Osteocyte (in vitro differentiated cells): ENCODE results near the gene NRXN3. TPM values are rescaled to one million over a fixed set of nuclear protein-coding genes. Genes with fewer than 3 reads are reported as not detected.

ENCODE experiments used
- DNase-seq: peaks from one replicate; pipeline ENCODE4 v3.0.0; 2021; ENCODE audit warnings: mixed read lengths; ENCODE audit not compliant: unreplicated experiment; ENCODE audit errors: extremely low spot score
- H3K27ac Mint-ChIP-seq: one replicate; pipeline ENCODE4 v1.8.0; 2021; ENCODE audit warnings: mild to moderate bottlenecking, mixed read lengths; ENCODE audit not compliant: unreplicated experiment
- H3K27me3 Mint-ChIP-seq: one replicate; pipeline ENCODE4 v1.8.0; 2021; ENCODE audit warnings: mixed read lengths; ENCODE audit not compliant: unreplicated experiment
- H3K36me3 Mint-ChIP-seq: one replicate; pipeline ENCODE4 v1.8.0; 2021; ENCODE audit warnings: mixed read lengths; ENCODE audit not compliant: unreplicated experiment
- H3K4me1 Mint-ChIP-seq: one replicate; pipeline ENCODE4 v1.8.0; 2021; ENCODE audit warnings: mixed read lengths; ENCODE audit not compliant: unreplicated experiment
- H3K4me3 Mint-ChIP-seq: one replicate; pipeline ENCODE4 v1.8.0; 2021; ENCODE audit warnings: mild to moderate bottlenecking, moderate library complexity, mixed read lengths; ENCODE audit not compliant: unreplicated experiment
- H3K9me3 Mint-ChIP-seq: one replicate; pipeline ENCODE4 v1.8.0; 2021; ENCODE audit warnings: mixed read lengths; ENCODE audit not compliant: unreplicated experiment
- total RNA-seq: library from RNA; stranded (reverse); gene quantifications from 2 replicates; pipeline ENCODE4 v1.2.1, GENCODE V29; 2021
- TF ChIP-seq, protein P1 (sequence below): fragments of 200-600 bp; sonication (generic); IDR thresholded peaks from 2 replicates; pipeline ENCODE4 v1.5.0; 2021; ENCODE audit warnings: antibody characterized with exemption, mild to moderate bottlenecking, moderate library complexity

NRXN3 gene
- total RNA-seq, 1 donor from 2014 or later, result 26.5 TPM

DNA sequence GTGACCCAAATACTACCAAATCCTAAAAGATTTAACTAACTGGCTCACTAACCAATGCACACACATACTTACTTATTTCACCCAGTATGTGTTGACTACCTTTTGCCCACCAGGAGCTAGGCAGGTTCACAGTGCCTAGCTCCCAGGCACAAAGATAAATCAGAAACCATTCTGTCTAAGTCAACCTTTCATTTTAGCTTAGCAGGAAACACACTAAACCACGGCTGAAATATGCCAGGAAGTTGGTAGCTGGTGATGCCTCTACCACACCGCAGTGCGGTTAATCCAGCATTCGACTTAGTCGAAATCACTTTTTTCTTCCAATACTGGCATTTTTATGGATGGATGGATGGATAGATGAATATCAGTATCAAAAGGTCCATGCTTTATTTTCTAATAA lies 1443.5 kb downstream of the NRXN3 start:
- no peak for DNase-seq
- Mint-ChIP-seq H3K27ac (no peak overlapping the region), H3K9me3 (peaks cover 6% of the 10 kb centered on the region), H3K27me3 (no peaks in the 10 kb centered on the region), H3K4me1 (no peaks in the 10 kb centered on the region), H3K4me3 (no peak overlapping the region), H3K36me3 (no peaks in the 10 kb centered on the region)
- TF ChIP-seq, protein P1, sequence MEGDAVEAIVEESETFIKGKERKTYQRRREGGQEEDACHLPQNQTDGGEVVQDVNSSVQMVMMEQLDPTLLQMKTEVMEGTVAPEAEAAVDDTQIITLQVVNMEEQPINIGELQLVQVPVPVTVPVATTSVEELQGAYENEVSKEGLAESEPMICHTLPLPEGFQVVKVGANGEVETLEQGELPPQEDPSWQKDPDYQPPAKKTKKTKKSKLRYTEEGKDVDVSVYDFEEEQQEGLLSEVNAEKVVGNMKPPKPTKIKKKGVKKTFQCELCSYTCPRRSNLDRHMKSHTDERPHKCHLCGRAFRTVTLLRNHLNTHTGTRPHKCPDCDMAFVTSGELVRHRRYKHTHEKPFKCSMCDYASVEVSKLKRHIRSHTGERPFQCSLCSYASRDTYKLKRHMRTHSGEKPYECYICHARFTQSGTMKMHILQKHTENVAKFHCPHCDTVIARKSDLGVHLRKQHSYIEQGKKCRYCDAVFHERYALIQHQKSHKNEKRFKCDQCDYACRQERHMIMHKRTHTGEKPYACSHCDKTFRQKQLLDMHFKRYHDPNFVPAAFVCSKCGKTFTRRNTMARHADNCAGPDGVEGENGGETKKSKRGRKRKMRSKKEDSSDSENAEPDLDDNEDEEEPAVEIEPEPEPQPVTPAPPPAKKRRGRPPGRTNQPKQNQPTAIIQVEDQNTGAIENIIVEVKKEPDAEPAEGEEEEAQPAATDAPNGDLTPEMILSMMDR, result no peak

- H3K4me1 Mint-ChIP-seq, result no peaks in the 10 kb centered on the region
- no peaks in the 10 kb centered on the region for H3K36me3 Mint-ChIP-seq
- no peak for DNase-seq
- TF ChIP-seq, protein P1, result no peak
- H3K9me3 Mint-ChIP-seq, result peaks cover 6% of the 10 kb centered on the region
- no peak overlapping the region for H3K4me3 Mint-ChIP-seq
- H3K27ac Mint-ChIP-seq, result no peak overlapping the region
- H3K27me3 Mint-ChIP-seq, result no peaks in the 10 kb centered on the region
Observed at GRCh38 chr14:79614448-79614847, 1444.3 kb downstream of the NRXN3 start.

GRCh38 chr14:79627058-79627457 lies 1456.9 kb downstream of the NRXN3 start:
- H3K4me3 Mint-ChIP-seq, result no peak overlapping the region
- H3K27ac Mint-ChIP-seq, result no peak overlapping the region
- no peaks in the 10 kb centered on the region for H3K36me3 Mint-ChIP-seq
- DNase-seq, result no peak
- H3K9me3 Mint-ChIP-seq, result no peaks in the 10 kb centered on the region
- H3K27me3 Mint-ChIP-seq, result no peaks in the 10 kb centered on the region
- no peaks in the 10 kb centered on the region for H3K4me1 Mint-ChIP-seq
- TF ChIP-seq, protein P1, result no peak

DNA sequence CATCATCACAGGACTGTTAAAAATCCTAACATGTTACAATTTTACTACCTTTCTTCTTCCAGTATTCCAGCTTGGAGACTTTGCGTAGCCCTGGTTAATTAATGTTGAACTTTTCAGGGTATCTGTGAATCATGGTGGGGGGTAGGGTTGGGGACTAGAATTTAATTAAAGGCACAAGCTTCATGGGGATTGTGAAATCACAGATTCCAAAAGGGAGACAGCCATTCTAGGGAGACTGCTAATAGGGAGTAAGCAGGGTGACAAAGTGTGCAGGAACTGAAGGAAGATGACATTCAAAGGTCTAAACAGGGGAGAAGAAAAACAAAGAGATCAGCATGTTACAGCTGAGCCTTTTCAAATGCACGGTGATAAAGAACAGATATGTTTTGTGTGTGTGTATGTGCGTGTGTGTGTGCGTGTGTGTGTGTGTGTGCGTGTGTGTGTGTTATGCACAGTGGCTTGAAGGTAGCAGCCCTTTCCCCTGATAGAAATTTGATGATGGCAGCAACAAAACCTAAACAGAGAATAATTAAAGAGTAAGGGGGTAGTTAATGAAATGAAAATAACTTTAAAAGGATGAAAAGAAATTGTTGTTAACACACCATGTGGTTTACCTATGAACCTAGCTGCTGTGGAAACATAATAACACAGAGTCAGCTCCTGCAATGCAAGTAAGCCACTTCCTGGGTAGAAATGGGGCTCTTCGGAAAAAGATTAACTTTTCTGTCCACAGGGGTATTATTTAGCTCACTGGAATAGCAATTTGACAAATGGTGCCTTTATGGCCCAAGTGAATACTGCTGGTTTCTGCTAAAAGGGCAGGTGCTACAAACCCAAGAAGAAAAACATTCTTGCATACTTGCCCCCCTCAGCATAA lies 1459.5 kb downstream of the NRXN3 start:
- peaks cover 4% of the 10 kb centered on the region for H3K9me3 Mint-ChIP-seq
- no peak for DNase-seq
- H3K36me3 Mint-ChIP-seq, result no peaks in the 10 kb centered on the region
- TF ChIP-seq, protein P1, result no peak
- no peak overlapping the region for H3K27ac Mint-ChIP-seq
- no peaks in the 10 kb centered on the region for H3K27me3 Mint-ChIP-seq
- no peak overlapping the region for H3K4me3 Mint-ChIP-seq
- no peaks in the 10 kb centered on the region for H3K4me1 Mint-ChIP-seq

- DNase-seq, result no peak
Observed at GRCh38 chr14:79630288-79630960, 1460.3 kb downstream of the NRXN3 start.

More at GRCh38 chr14:79630288-79630960, 1460.3 kb downstream of the NRXN3 start:
- no peaks in the 10 kb centered on the region for H3K27me3 Mint-ChIP-seq
- no peak overlapping the region for H3K4me3 Mint-ChIP-seq
- H3K27ac Mint-ChIP-seq, result no peak overlapping the region
- H3K4me1 Mint-ChIP-seq, result no peaks in the 10 kb centered on the region
- TF ChIP-seq, protein P1, result no peak
- H3K36me3 Mint-ChIP-seq, result no peaks in the 10 kb centered on the region
- H3K9me3 Mint-ChIP-seq, result peaks cover 4% of the 10 kb centered on the region
